Colonic mucosa (tissue), 4 donors: ENCODE data around the gene WBP4. TPM values are rescaled to one million over a fixed set of nuclear protein-coding genes. Genes with fewer than 3 reads are reported as not detected.
"Not testable (repeated sequence)": the region's sequence is repeated elsewhere in the genome, so short reads cannot be mapped to it uniquely, and the experiment has no call there.

Experiments used
- DNase-seq: peaks from one replicate; pipeline ENCODE4 v3.0.0-alpha.2; 2020
- H3K27ac ChIP-seq: fragments of 200-600 bp; one replicate; pipeline ENCODE4 v1.8.0; 2021
- H3K27me3 ChIP-seq: fragments of 200-600 bp; one replicate; pipeline ENCODE4 v1.8.0; 2021
- H3K36me3 ChIP-seq: fragments of 200-600 bp; one replicate; pipeline ENCODE4 v1.8.0; 2021
- H3K4me1 ChIP-seq: fragments of 200-600 bp; one replicate; pipeline ENCODE4 v1.8.0; 2021; ENCODE audit warnings: mild to moderate bottlenecking
- H3K4me3 ChIP-seq: fragments of 200-600 bp; one replicate; pipeline ENCODE4 v1.8.0; 2021
- H3K9ac ChIP-seq, 2 donors: one replicate each; pipeline ENCODE4 v1.7.0; 2013; ENCODE audit warnings: control low read depth in 2 of 2, low read depth in 2 of 2, low read length in 2 of 2
- H3K9me3 ChIP-seq: fragments of 200-600 bp; one replicate; pipeline ENCODE4 v1.8.0; 2021
- intact Hi-C: fragments of 100-400 bp; cut with DNase I; formaldehyde crosslinking; loops from one replicate; pipeline ENCODE4 v1.14.1; 2022
- total RNA-seq, 2 donors: library from RNA; stranded (reverse); fragmentation: NEBNext Ultra II Directional in 1 of 2; extraction: Animal tissue kit (Norgen Biotek cat#: 25700) in 1 of 2; gene quantifications; one replicate each; pipeline ENCODE4 v1.2.1, GENCODE V29; 2021
- TF ChIP-seq, protein P1 (sequence below): fragments of 200-600 bp; IDR thresholded peaks from one replicate; pipeline ENCODE4 v1.8.0; 2022; ENCODE audit warnings: antibody characterized with exemption, mild to moderate bottlenecking
- donor health status: healthy.
- donor health status: DM: no; HTN: no; CAD: no.
- donor health status: DM: no; HTN: no; CAD: no.

The WBP4 gene
- total RNA-seq, 2 donors from 2014 or later, result 5.8 to 7.5 TPM

DNA sequence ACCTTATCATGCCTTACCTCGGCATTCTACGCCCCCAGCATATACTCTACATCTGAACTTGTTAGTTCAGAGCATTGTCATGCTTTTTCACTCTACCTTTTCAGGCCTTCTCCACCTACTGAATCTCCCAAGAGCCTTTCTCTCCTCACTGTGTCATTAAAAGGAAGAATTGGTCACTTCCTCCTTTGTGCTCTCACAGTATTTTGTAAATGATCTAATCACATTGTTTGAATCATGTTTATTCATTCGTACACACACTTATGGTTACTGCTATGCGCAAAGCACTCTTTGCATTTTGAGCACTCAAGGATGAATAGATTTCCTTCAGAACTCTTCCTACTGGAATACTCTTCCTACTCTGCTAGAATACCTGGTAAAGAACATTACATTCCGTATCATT lies 26.4 kb upstream of the WBP4 start:
- Histone ChIP-seq H3K4me3 (no peak overlapping the region), H3K27ac (no peak overlapping the region), H3K27me3 (no peaks in the 10 kb centered on the region), H3K4me1 (no peaks in the 10 kb centered on the region), H3K36me3 (no peaks in the 10 kb centered on the region), H3K9ac (no peak overlapping the region), H3K9me3 (no peaks in the 10 kb centered on the region)
- DNase-seq, result no peak
- TF ChIP-seq, protein P1, sequence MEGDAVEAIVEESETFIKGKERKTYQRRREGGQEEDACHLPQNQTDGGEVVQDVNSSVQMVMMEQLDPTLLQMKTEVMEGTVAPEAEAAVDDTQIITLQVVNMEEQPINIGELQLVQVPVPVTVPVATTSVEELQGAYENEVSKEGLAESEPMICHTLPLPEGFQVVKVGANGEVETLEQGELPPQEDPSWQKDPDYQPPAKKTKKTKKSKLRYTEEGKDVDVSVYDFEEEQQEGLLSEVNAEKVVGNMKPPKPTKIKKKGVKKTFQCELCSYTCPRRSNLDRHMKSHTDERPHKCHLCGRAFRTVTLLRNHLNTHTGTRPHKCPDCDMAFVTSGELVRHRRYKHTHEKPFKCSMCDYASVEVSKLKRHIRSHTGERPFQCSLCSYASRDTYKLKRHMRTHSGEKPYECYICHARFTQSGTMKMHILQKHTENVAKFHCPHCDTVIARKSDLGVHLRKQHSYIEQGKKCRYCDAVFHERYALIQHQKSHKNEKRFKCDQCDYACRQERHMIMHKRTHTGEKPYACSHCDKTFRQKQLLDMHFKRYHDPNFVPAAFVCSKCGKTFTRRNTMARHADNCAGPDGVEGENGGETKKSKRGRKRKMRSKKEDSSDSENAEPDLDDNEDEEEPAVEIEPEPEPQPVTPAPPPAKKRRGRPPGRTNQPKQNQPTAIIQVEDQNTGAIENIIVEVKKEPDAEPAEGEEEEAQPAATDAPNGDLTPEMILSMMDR, result no peak
- intact Hi-C loops, result no loop called here

DNA sequence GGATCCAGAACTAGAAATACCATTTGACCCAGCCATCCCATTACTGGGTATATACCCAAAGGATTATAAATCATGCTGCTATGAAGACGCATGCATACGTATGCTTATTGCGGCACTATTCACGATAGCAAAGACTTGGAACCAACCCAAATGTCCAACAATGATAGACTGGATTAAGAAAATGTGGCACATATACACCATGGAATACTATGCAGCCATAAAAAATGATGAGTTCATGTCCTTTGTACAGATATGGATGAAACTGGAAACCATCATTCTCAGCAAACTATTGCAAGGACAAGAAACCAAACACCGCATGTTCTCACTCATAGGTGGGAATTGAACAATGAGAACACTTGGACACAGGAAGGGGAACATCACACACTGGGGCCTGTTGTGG lies 24.8 kb upstream of the WBP4 start:
- H3K9me3 ChIP-seq, H3K36me3 ChIP-seq, H3K9ac ChIP-seq, H3K27me3 ChIP-seq, H3K27ac ChIP-seq, H3K4me1 ChIP-seq, intact Hi-C loops, H3K4me3 ChIP-seq, DNase-seq: not testable (repeated sequence)

DNA sequence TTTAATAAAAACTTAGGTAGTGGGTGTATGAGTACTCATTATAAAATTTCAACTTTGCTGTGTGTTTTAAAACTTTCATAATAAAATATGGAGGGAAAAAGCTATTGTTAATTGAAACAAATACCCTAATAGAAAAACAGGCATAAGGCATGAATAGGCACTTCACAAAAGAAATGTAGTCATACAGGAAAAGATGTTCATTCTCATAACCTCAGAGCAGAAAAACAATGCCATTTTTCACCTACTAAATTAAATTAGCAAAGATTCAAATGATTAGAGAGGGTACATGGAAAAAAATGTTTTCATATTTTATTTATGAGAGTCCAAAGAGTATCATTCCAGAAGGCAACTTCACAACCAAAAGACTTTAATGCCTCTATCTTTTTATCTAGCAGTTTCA lies 21.6 kb upstream of the WBP4 start:
- H3K4me1 ChIP-seq, result no peaks in the 10 kb centered on the region
- no peaks in the 10 kb centered on the region for H3K9me3 ChIP-seq
- no peak overlapping the region for H3K9ac ChIP-seq
- H3K27me3 ChIP-seq, result no peaks in the 10 kb centered on the region
- no peaks in the 10 kb centered on the region for H3K36me3 ChIP-seq
- TF ChIP-seq, protein P1, result no peak
- H3K27ac ChIP-seq, result no peak overlapping the region
- no peak overlapping the region for H3K4me3 ChIP-seq
- intact Hi-C loops, result no loop called here
- no peak for DNase-seq

DNA sequence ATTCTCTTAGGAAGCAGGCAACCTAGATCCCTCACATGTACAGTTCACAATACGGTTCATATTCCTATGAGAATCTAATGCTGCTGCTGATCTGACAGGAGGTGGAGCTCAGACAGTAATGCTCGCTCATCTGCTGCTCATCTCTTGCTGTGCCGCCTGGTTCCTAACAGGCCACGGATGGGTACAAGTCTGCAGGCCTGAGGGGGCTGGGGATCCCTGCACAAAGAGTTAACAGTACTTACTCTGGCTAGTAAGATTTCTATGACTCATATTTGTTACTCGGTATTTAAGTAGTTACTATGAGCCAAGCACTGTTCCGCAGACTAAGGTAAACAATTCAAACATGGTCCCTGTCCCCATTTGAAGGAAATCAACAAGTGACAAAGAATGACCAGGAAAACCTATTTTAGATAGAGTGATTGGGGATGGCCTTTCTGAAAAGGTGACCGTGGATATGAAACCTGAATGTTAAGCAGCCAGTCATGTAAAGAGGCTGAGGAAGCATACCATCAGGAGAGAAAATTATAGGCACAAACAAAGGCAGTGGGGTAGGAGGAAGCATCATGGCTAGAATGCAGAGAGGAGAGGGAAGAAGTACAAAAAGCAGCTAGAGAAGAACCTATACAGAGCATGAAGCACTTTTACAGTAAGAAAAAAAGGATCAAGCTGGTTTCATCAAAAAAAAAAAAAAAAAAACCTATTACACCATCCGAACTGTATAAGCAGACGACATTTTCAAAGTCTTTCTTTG lies 20.6 kb upstream of the WBP4 start:
- Histone ChIP-seq H3K4me1 (no peaks in the 10 kb centered on the region), H3K9me3 (no peaks in the 10 kb centered on the region), H3K36me3 (no peaks in the 10 kb centered on the region), H3K27me3 (no peaks in the 10 kb centered on the region), H3K27ac (no peak overlapping the region), H3K4me3 (no peak overlapping the region), H3K9ac (no peak overlapping the region)
- no peak for DNase-seq
- intact Hi-C loops, result no loop called here
- TF ChIP-seq, protein P1, result no peak

DNA sequence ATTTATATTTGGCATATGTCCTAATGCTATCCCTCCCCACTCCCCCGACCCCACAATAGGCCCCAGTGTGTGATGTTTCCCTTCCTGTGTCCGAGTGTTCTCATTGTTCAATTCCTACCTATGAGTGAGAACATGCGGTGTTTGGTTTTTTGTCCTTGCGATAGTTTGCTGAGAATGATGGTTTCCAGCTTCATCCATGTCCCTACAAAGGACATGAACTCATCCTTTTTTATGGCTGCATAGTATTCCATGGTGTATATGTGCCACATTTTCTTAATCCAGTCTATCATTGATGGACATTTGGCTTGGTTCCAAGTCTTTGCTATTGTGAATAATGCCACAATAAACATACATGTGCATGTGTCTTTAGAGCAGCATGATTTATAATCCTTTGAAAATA lies 18.9 kb upstream of the WBP4 start:
- H3K27me3 ChIP-seq, H3K9me3 ChIP-seq, H3K4me1 ChIP-seq, H3K36me3 ChIP-seq, H3K9ac ChIP-seq, DNase-seq, H3K4me3 ChIP-seq, intact Hi-C loops, H3K27ac ChIP-seq: not testable (repeated sequence)

DNA sequence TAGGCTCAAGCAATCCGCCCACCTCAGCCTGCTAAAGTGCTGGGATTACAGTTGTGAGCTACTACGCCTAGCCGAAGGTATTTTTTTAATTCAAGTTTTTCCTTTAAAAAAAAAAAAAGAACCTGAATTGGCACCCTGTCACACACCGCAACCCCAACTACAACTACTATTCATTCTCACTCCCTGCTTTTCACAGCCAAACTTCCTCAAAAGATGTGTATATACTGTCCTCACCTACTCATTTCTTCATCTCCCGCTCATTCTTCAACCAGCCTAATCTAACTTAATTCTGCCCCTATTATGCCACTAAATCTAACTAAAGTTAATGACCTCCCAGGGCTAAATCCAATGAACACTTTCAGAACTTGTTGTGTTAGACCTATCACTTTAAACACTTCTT lies 12.7 kb upstream of the WBP4 start:
- H3K36me3 ChIP-seq, result no peaks in the 10 kb centered on the region
- H3K27ac ChIP-seq, result no peak overlapping the region
- no peak overlapping the region for H3K9ac ChIP-seq
- no peak overlapping the region for H3K4me3 ChIP-seq
- H3K9me3 ChIP-seq, result no peaks in the 10 kb centered on the region
- TF ChIP-seq, protein P1, result no peak
- DNase-seq, result no peak
- intact Hi-C loops, result no loop called here
- H3K4me1 ChIP-seq, result peaks cover 7% of the 10 kb centered on the region
- no peaks in the 10 kb centered on the region for H3K27me3 ChIP-seq
